HEK293T (cell line): ENCODE data around the gene FBXW8.

ENCODE experiments used
- CTCF ChIA-PET: fragments of 350-600 bp; formaldehyde crosslinking; extraction: SDS; loops from one replicate; lab custom pipeline; 2021; ENCODE audit warnings: antibody characterized with exemption, inconsistent platforms; lab: Yijun Ruan, JAX
- POLR2A ChIA-PET: fragments of 350-600 bp; formaldehyde crosslinking; extraction: SDS; loops from one replicate; lab custom pipeline; 2020; ENCODE audit warnings: antibody characterized with exemption, inconsistent platforms; lab: Yijun Ruan, JAX
- DNase-seq: peaks from one replicate; pipeline ENCODE4 v3.0.0; 2012; ENCODE audit warnings: mixed read lengths; ENCODE audit errors: extremely low spot score
- ARNT ChIP-seq: fragments of 450-650 bp; IDR thresholded peaks from 2 replicates; pipeline ENCODE4 v1.6.1; 2017; ENCODE audit warnings: mild to moderate bottlenecking
- BHLHE40 ChIP-seq: fragments of 450-650 bp; IDR thresholded peaks from 2 replicates; pipeline ENCODE4 v1.6.1; 2016; ENCODE audit warnings: mild to moderate bottlenecking, moderate library complexity, borderline replicate concordance
- CTBP1 ChIP-seq: fragments of 450-650 bp; IDR thresholded peaks from 2 replicates; pipeline ENCODE4 v1.6.1; 2016; ENCODE audit warnings: borderline replicate concordance
- ELF4 ChIP-seq: fragments of 450-650 bp; IDR thresholded peaks from 2 replicates; pipeline ENCODE4 v1.6.1; 2017; ENCODE audit warnings: antibody characterized with exemption
- FOXA1 ChIP-seq: fragments of 450-650 bp; IDR thresholded peaks from 2 replicates; pipeline ENCODE4 v1.6.1; 2016; ENCODE audit warnings: mild to moderate bottlenecking
- FOXK2 ChIP-seq: fragments of 450-650 bp; IDR thresholded peaks from 2 replicates; pipeline ENCODE4 v1.6.1; 2016; ENCODE audit warnings: mild to moderate bottlenecking
- FOXM1 ChIP-seq: fragments of 450-650 bp; IDR thresholded peaks from 2 replicates; pipeline ENCODE4 v1.6.1; 2017; ENCODE audit warnings: mild to moderate bottlenecking, borderline replicate concordance
- HDGF ChIP-seq: fragments of 450-650 bp; IDR thresholded peaks from 2 replicates; pipeline ENCODE4 v1.6.1; 2017; ENCODE audit warnings: antibody characterized with exemption, borderline replicate concordance
- L3MBTL2 ChIP-seq: fragments of 450-650 bp; conservative IDR thresholded peaks from 2 replicates; pipeline ENCODE4 v1.6.1; 2016; ENCODE audit warnings: mild to moderate bottlenecking
- LEF1 ChIP-seq: fragments of 450-650 bp; IDR thresholded peaks from 2 replicates; pipeline ENCODE4 v1.6.1; 2017; ENCODE audit warnings: mild to moderate bottlenecking, borderline replicate concordance
- NFRKB ChIP-seq: fragments of 450-650 bp; IDR thresholded peaks from 2 replicates; pipeline ENCODE4 v1.6.1; 2016; ENCODE audit warnings: mild to moderate bottlenecking, moderate library complexity
- SP1 ChIP-seq: fragments of 450-650 bp; IDR thresholded peaks from 2 replicates; pipeline ENCODE4 v1.6.1; 2017
- SUZ12 ChIP-seq: fragments of 450-650 bp; IDR thresholded peaks from 2 replicates; pipeline ENCODE4 v1.6.1; 2016; ENCODE audit warnings: mild to moderate bottlenecking
- TARDBP ChIP-seq: fragments of 450-650 bp; IDR thresholded peaks from 2 replicates; pipeline ENCODE4 v1.6.1; 2016
- ZNF384 ChIP-seq: fragments of 450-650 bp; IDR thresholded peaks from 2 replicates; pipeline ENCODE4 v1.6.1; 2016
- TF ChIP-seq, protein P1 (sequence below): fragments of 450-650 bp; IDR thresholded peaks from 2 replicates; pipeline ENCODE4 v1.6.1; 2016

The FBXW8 gene

DNA sequence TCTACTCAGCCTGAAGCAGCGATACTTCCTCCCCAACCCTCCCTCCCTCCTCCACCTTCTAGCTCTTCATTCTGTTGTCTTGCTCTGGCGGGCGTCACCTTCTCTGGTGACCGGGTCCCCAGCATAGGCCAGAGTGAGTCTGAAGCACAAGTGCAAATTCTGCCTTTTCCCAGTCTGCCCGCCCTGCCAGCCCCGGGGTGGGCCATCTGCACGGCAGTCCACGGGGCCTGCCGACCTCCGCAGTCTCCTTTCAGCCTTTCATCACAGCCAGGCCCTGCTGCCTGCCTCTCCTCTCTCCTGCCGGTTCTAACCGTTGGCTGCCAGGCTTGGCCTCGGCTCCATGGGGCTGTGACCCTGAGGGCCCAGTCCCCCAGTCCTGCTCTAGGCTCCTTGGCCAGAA is 129.7 kb downstream of the FBXW8 start:
- CTCF ChIA-PET = interaction anchor here (0.6 kb wide), 1 partner anchor 77 kb away, joined by 3 read pairs; no protein-coding TSS in a partner anchor
- DNase-seq = no peak
- POLR2A ChIA-PET = no interaction called here
- TF ChIP-seq FOXA1 (no peak), L3MBTL2 (no peak), ELF4 (no peak), CTBP1 (no peak), FOXM1 (no peak), SUZ12 (no peak), ARNT (no peak), SP1 (no peak), HDGF (no peak)
- TF ChIP-seq, protein P1, sequence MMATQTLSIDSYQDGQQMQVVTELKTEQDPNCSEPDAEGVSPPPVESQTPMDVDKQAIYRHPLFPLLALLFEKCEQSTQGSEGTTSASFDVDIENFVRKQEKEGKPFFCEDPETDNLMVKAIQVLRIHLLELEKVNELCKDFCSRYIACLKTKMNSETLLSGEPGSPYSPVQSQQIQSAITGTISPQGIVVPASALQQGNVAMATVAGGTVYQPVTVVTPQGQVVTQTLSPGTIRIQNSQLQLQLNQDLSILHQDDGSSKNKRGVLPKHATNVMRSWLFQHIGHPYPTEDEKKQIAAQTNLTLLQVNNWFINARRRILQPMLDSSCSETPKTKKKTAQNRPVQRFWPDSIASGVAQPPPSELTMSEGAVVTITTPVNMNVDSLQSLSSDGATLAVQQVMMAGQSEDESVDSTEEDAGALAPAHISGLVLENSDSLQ = no peak

DNA sequence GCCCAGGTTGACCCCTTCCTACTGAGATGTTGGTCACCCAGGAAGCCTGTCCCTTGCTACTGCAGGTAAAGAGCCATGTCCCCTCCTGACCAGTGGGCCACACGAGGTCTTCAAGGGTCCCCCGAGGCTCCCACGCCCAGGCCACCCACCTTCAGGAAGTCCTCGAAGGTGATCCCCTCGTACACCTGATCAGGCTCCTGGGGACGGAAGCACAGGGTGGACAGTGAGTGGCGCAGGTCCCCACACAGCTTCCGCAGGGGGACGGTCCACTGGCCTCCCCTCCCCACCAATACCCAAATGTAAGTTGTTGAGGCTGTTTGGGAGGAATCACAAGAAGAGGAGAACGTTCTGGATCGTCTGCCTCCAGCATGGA is 131.0 kb downstream of the FBXW8 start:
- TF ChIP-seq BHLHE40 (no peak), TARDBP (no peak), ZNF384 (no peak), HDGF (no peak), FOXK2 (no peak), CTBP1 (no peak)
- TF ChIP-seq, protein P1 = no peak
- ChIA-PET POLR2A (no interaction called here), CTCF (no interaction called here)
- no peak for DNase-seq

DNA sequence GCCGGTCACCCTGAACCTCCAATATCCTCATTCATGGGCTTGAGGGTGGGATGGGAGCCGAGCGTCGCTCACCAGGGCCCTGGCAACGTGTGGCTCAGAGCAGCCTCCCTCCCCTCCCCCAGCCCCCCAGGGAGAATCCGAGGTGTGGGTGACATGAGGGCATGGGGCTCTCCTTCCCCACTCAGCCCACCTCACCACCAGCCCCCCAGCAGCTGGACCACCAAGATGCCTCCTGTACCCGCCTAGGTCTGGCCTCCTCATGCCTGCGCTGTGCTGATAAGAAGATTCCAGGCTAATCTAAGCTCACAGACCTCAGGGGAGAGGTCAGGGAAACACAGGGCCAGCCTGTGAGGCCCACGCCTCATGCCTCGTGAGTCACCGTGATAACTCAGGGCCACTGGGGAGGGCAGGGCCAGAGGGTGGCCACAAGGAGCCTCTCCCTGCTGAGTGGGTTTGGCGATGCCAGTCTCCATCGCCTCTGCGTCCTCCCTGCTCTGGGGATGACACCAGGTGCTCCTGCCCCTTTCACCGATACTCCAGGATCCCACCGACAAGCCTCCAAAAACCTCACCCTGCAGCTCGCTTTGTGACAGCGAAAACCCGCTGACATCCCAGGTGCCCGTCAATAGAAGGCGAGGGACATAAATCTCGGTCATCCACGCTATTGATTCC is 131.6 kb downstream of the FBXW8 start:
- ChIA-PET POLR2A (no interaction called here), CTCF (no interaction called here)
- no peak for DNase-seq
- TF ChIP-seq BHLHE40 = no peak
- TF ChIP-seq SP1 = no peak
- TF ChIP-seq ZNF384 = no peak
- no peak for TF ChIP-seq ELF4
- no peak for TF ChIP-seq TARDBP
- TF ChIP-seq NFRKB = no peak
- no peak for TF ChIP-seq FOXK2
- TF ChIP-seq SUZ12 = no peak
- TF ChIP-seq HDGF = no peak
- TF ChIP-seq ARNT = no peak
- TF ChIP-seq FOXA1 = no peak

DNA sequence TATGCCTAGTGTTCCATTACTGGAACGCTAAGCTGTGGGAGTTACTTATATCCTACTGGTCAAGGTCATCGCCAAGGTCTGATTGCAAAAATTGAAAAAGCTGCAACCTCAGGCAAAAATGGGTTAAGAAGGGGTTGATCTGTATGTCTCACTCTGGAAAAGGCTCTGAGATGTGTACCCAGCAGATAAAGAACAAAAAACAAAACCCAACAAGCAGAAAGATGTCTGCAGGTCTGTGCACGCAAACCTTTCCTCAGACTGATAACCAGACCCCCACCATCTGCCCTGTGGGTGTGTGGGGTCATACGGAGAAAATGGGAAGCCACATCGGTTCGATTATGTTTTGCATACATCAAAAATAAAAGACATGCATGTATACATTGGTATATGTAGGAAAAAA is 132.1 kb downstream of the FBXW8 start:
- CTCF ChIA-PET = no interaction called here
- DNase-seq = no peak

DNA sequence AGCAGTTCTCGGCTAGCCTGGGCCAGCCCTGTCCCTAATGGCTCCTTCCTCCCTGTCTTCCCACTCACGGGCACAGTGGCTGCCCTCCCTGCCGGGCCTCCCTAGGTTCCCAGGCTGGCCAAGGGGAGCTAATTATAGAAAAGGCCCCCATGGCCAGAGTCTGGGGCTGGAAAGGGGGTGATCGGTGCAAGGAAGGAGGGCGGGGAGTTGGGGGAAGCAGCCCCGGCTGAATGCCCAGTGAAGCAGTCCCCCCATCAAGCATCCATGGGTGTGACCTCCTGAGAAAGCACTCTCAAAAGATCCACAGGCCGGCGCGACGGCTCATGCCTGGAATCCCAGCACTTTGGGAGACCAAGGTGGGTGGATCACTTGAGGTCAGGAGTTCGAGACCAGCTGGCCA is 133.6 kb downstream of the FBXW8 start:
- no peak for DNase-seq
- TF ChIP-seq HDGF (no peak), ZNF384 (no peak), FOXK2 (no peak), BHLHE40 (no peak), ARNT (no peak), FOXM1 (no peak), SUZ12 (no peak), TARDBP (no peak), ELF4 (no peak), NFRKB (no peak), SP1 (no peak), LEF1 (no peak), CTBP1 (no peak), FOXA1 (no peak), L3MBTL2 (no peak)
- TF ChIP-seq, protein P1 = no peak
- CTCF ChIA-PET = no interaction called here
- POLR2A ChIA-PET = no interaction called here

More for the DNA sequence above, 132.1 kb downstream of the FBXW8 start:
- POLR2A ChIA-PET = no interaction called here
- TF ChIP-seq ELF4 (no peak), FOXM1 (no peak), SP1 (no peak), NFRKB (no peak), ARNT (no peak), ZNF384 (no peak), TARDBP (no peak), FOXK2 (no peak), CTBP1 (no peak), BHLHE40 (no peak), LEF1 (no peak), SUZ12 (no peak), FOXA1 (no peak), HDGF (no peak), L3MBTL2 (no peak)
- TF ChIP-seq, protein P1 = no peak
